Cardiac atrium fibroblast (primary cell): ENCODE data around the gene PSMB3. TPM values are rescaled to one million over a fixed set of nuclear protein-coding genes. Genes with fewer than 3 reads are reported as not detected.

Experiments
- total RNA-seq: library from RNA; depleted of rRNA; stranded (reverse); fragments of >200 nt; gene quantifications from 2 replicates; pipeline ENCODE4 v1.2.3, GENCODE V29; 2015

The PSMB3 gene
- total RNA-seq: 158 and 179 TPM in 2 replicates

GRCh38 chr17:38752308-38753070 lies at the start of gene PSMB3:
Gene PSMB3, plus strand, starts transcription at chr17:38752741. Its CDS starts 86 bp downstream, at chr17:38752827.

DNA sequence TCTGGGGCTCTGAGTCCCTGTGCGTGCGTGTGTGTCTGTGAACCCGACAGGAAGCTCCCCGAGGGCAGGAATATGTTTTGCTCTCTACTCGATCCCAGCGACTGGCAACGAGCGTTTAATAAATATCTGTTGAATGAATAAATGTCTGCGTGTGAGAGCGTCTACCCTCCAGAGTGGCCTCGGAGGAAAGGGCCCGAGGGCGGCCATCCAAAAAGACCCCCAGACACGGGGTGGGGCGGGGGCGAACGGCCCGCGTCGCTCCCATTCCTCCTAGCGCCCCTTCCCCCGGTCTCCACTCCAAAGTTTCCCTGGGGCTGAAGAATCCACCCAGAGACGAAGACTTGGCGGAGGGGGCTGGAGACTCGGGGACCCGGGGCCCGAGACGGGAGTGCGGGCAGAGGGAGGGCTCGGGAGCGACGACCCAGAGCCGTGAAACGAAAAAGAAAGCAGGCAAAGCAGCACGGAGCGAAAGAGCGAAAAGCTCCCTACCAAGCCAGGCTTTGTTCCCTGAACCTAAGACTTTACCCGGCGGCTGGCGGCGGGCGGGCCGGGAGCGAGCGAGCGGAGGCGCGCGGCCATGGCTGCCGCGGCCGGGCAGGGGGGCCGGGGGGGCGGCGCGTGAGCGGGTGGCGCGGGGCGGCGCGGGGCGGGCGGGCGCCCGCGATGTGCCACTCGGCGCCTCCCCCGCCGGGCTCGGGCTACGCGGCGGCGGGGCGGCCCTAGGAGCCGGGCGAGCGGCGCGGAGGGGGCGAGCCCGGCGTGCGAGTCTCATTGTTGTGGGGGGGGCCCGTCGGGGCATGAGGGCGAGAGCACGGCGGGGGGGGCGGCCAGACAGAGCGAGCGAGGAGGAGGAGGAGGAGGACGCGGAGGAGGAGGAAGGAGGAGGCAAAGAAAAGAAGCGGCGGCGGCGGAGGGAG lies 47.7 kb upstream of the PSMB3 start, which contains the start of gene MLLT6:
Gene MLLT6 (plus strand): TSS at position 668 of the 917 bp plus-strand sequence. CDS start 360 bp downstream, outside the sequence.

GRCh38 chr17:38729886-38730525 lies 22.5 kb upstream of the PSMB3 start, which contains the start of gene CISD3:
Gene CISD3, plus strand, starts transcription at chr17:38730341. Its CDS starts 18 bp downstream, at chr17:38730359.

DNA sequence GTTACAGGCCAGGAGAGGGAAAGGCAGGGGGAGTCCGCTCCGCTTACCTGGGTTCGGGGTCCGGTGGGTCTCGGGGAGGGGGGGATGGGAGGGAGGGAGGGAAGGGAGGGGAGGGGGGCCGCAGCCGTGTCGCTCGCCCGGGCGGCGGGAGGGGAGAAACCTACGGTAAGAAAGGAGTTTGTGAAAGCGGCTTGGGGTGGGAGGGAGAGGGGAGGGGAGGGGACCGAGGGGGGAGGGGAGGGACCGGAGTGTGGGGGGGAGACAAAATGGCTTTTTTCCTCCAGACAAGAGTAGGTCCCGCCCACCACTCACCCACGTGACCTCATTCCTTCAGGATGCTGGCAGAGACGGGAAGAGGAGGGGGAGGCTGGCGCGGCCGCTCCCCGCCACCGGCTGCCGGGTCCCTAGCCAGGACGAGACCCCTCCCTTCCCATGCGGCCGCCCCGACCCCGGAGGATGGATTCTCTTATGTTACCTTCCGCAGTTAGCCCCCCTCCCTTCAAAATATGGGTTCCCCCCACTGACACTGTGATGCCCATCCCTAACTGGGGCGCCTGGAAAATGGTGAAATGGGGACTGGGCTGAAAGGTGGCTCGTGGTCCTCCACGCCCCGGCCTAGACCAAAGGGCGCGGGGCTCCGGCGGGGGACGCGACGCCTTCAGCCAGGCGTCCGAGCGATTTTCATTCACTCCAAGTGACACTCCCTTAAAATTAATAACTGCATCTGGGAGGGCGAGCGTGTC lies 4.2 kb upstream of the PSMB3 start, which contains the start of gene PCGF2:
Gene PCGF2 (minus strand): TSS at position 188 of the 743 bp plus-strand sequence. CDS start 7,934 bp downstream, outside the sequence.

DNA sequence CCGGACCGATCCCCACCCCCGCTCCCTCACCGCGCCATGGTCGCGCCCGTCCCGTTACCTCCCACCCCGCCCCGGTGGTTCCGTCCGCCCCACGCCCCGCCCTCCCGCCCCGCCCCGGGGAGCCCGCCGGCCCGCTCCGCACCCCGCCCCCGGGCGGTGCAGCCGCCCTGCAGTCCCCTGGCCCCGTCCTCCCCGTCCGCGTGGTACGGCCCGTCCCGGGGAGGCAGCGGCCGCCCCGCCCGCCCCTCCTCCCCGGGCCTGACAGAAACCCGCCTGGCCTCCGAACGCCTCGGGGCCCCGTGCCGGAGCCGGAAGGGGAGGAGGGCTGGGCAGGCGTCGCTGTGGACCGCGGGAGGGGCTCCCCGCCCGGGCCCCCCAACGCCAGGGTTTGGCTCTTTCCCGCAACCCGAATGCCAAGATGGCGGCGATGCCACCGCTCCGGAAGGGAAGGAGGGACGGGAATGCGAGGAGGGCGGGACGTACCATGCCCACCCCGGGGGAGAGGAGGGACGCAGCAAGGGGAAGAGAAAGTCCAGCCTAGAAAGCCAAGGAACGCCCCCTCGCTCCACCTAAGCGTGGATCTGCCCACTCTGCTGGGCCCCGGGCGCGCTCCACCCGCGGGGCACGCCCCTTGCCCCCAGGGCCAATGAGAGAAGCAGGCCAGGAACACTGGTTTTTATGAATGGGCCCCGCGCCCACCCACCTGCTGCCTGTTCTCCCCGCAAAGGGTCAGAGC lies 47.1 kb downstream of the PSMB3 start, which contains the start of gene PIP4K2B:
Gene PIP4K2B (minus strand): TSS at position 56 of the 736 bp plus-strand sequence. CDS start 132 bp downstream, outside the sequence.

Other genes starting within 250 kb of the PSMB3 start
- gene SRCIN1, start 146.8 kb upstream of the PSMB3 start, total RNA-seq: not detected in 2 replicates
- 5.0 and 8.1 TPM in 2 replicates for gene EPOP, start 77.8 kb upstream of the PSMB3 start, total RNA-seq
- 13.3 and 17.1 TPM in 2 replicates for gene MLLT6, start 47.5 kb upstream of the PSMB3 start, total RNA-seq
- gene CISD3, start 22.4 kb upstream of the PSMB3 start, total RNA-seq: 5.8 and 19.0 TPM in 2 replicates
- gene PCGF2, start 4.4 kb upstream of the PSMB3 start, total RNA-seq: 2.9 and 4.7 TPM in 2 replicates
- gene PIP4K2B, start 46.8 kb downstream of the PSMB3 start, total RNA-seq: 53.4 and 55.6 TPM in 2 replicates
- 5.2 and 13.5 TPM in 2 replicates for gene CWC25, start 72.6 kb downstream of the PSMB3 start, total RNA-seq
- 1,484 and 1,693 TPM in 2 replicates for gene RPL23, start 101.0 kb downstream of the PSMB3 start, total RNA-seq
- gene LASP1, start 117.3 kb downstream of the PSMB3 start, total RNA-seq: 327 and 332 TPM in 2 replicates
- not detected in 2 replicates for gene FBXO47, start 214.7 kb downstream of the PSMB3 start, total RNA-seq